GM11168 (cell line): ENCODE measurements around the gene PKD1.

Experiments used
- in situ Hi-C: fragments of 300-500 bp; cut with MboI; formaldehyde crosslinking; loops from one replicate; pipeline ENCODE4 v1.12.0; 2022; ENCODE audit warnings: low sequenced_read_pairs; ENCODE audit not compliant: unreplicated experiment

PKD1 gene

GRCh38 chr16:2057438-2057837 is 78.3 kb downstream of the PKD1 start:
- in situ Hi-C loops: no loop called here

- in situ Hi-C loops: no loop called here
These were observed 78.9 kb downstream of the PKD1 start for GRCh38 chr16:2056681-2057407.

- in situ Hi-C loops: no loop called here
These were observed 79.6 kb downstream of the PKD1 start for GRCh38 chr16:2056077-2056476.

GRCh38 chr16:2054543-2055245 is 81.0 kb downstream of the PKD1 start:
- in situ Hi-C loops: no loop called here

GRCh38 chr16:2053897-2054296 is 81.8 kb downstream of the PKD1 start:
- in situ Hi-C loops: no loop called here

GRCh38 chr16:2053211-2053610 is 82.5 kb downstream of the PKD1 start:
- in situ Hi-C loops: no loop called here

GRCh38 chr16:2048116-2048543 is 87.6 kb downstream of the PKD1 start:
- in situ Hi-C loops: no loop called here

GRCh38 chr16:2047330-2048115 is 88.2 kb downstream of the PKD1 start, which contains the start of the genes NTHL1 and TSC2:
Gene NTHL1, minus strand, starts transcription at chr16:2047834. Its CDS starts 11 bp downstream, at chr16:2047823.
Gene TSC2, plus strand, starts transcription at chr16:2047985. Its CDS starts 631 bp downstream, at chr16:2048616.
- in situ Hi-C loops: no loop called here

GRCh38 chr16:2046893-2047329 is 88.8 kb downstream of the PKD1 start:
- in situ Hi-C loops: no loop called here

GRCh38 chr16:2045965-2046892 is 89.5 kb downstream of the PKD1 start:
- in situ Hi-C loops: no loop called here

- in situ Hi-C loops: no loop called here
These were observed 91.2 kb downstream of the PKD1 start for GRCh38 chr16:2044541-2044940.

- in situ Hi-C loops: no loop called here
These were observed 91.8 kb downstream of the PKD1 start for GRCh38 chr16:2043667-2044451.

GRCh38 chr16:2042986-2043666 is 92.6 kb downstream of the PKD1 start:
- in situ Hi-C loops: no loop called here

GRCh38 chr16:2042171-2042985 is 93.3 kb downstream of the PKD1 start:
- in situ Hi-C loops: no loop called here

GRCh38 chr16:2040787-2041522 is 94.7 kb downstream of the PKD1 start:
- in situ Hi-C loops: no loop called here

GRCh38 chr16:2040041-2040786 is 95.5 kb downstream of the PKD1 start:
- in situ Hi-C loops: no loop called here
